ENCODE results near the gene NEDD4.
A peak's percentile ranks its signal among the peaks of the same experiment; 100 is the strongest.
"Not testable (repeated sequence)": the region's sequence is repeated elsewhere in the genome, so short reads cannot be mapped to it uniquely, and the experiment has no call there.

The NEDD4 gene

DNA sequence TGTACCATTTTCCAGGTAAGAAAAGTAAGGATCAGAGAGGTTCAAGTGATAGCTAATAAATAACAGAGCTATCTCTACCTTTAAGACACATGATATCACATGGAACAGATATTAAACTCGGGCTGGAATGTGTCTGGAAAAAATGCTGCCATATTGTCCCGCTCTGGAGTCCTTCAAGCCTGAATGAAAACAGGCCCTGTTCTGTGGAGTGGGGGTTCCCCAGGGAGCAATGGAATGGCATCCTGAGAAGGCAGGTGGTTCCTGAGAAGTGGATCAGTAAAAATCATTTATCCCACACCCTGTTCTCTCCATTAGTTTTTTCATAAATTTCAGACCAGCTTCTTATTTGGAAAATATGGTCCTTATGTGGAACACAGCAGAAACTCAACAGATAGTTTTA lies 193.2 kb downstream of the NEDD4 start:
- no peak for DNase-seq
- intact Hi-C loops (cut with DNase I), result no loop called here

GRCh38 chr15:55799291-55800212 lies 193.9 kb downstream of the NEDD4 start:
- DNase-seq, result peak in 19 of 42 donors; percentile 7 to 52 (median 21)
- intact Hi-C loops (cut with DNase I), result no loop called here

GRCh38 chr15:55796321-55796965 lies 197.0 kb downstream of the NEDD4 start:
- DNase-seq, result no peak
- intact Hi-C loops (cut with DNase I), result no loop called here

- intact Hi-C loops (cut with DNase I), result no loop called here
These were observed 198.4 kb downstream of the NEDD4 start for GRCh38 chr15:55795031-55795430.

DNA sequence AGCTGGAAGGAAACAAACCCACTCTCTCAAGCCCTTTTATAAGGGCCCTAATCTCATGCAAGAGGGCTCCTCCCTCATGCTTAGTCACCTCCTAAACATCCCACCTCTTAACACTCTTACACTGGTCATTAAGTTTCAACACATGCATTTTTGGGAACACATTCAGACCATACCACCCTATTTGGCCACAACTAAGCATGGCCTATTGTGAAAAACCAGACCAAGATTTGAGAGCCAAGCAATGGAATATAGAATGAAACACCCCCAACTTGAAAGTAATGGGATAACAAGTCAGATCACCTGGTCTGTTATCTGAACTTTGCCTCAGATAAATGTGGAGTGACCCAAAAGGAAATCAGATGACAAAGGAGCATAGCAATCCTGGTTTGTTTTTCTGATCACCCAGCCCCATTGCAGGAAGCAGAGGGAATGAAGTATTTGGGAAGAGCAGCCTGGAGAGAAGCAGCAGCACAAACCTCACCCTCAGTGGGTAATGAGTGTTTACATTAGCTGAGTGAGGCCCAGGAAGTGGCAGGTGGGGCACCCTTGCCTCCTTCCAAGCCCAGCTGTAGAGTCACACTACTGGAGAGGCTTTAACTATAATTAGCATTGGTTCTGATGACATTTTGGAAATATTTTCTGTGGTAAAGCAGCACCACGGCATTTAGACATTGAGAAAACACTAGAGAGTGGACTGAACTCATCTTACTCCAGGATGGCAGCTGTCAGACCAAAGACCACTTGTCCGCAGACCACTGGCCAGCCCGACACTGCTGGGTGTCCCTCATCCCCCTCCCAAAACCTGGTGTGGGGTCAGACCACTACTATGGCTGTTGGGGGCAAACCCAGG lies 201.6 kb downstream of the NEDD4 start:
- intact Hi-C loops (cut with DNase I), result no loop called here
- no peak for DNase-seq

More at GRCh38 chr15:55795031-55795430, 198.4 kb downstream of the NEDD4 start:
- no peak for DNase-seq

GRCh38 chr15:55789066-55789660 lies 204.2 kb downstream of the NEDD4 start:
- intact Hi-C loops (cut with DNase I), result no loop called here
- peak in 14 of 42 donors; percentile 5 to 71 (median 24) for DNase-seq

- intact Hi-C loops (cut with DNase I), result no loop called here
- no peak for DNase-seq
These were observed 207.1 kb downstream of the NEDD4 start for GRCh38 chr15:55786341-55786740.

DNA sequence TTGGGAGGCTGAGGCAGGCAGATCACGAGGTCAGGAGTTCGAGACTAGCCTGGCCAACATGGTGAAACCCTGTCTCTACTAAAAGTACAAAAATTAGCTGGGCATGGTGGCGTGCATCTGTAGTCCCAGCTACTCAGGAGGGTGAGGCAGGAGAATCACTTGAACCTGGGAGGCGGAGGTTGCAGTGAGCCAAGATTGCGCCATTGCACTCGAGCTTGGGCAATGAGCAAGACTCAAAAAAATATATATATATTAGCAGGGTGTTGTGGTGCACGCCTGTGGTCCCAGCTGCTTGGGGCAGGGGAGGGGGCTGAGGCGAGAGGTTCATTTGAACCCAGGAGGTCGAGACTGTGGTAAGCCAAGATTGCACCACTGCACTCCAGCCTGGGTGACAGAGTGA lies 207.8 kb downstream of the NEDD4 start:
- DNase-seq; intact Hi-C loops (cut with DNase I): not testable (repeated sequence)

- intact Hi-C loops (cut with DNase I), result no loop called here
- DNase-seq, result no peak
These were observed 209.1 kb downstream of the NEDD4 start for GRCh38 chr15:55784286-55784685.

- no peak for DNase-seq
- intact Hi-C loops (cut with DNase I), result no loop called here
These were observed 210.5 kb downstream of the NEDD4 start for GRCh38 chr15:55782901-55783300.

DNA sequence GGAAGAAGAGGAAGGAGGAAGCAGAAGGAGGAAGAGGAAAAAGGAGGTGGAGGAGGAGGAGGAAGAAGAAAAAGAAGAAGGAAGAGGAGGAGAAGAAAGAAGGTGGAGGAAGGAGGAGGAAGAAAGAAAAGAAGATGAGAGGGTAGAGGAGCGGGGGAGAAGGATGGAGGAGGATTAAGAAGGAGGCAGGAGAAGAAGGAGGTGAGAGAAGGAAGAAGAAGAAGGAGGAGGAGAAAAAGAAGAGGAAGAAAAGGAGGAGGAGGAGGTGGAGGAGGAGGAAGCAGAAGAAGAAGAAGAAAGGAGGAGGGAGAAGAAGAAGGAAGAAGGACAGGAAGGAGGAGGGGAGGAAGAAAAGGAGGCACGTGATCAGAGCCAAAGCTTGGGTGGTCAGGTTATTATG lies 213.1 kb downstream of the NEDD4 start:
- intact Hi-C loops (cut with DNase I), result no loop called here
- DNase-seq, result no peak

DNA sequence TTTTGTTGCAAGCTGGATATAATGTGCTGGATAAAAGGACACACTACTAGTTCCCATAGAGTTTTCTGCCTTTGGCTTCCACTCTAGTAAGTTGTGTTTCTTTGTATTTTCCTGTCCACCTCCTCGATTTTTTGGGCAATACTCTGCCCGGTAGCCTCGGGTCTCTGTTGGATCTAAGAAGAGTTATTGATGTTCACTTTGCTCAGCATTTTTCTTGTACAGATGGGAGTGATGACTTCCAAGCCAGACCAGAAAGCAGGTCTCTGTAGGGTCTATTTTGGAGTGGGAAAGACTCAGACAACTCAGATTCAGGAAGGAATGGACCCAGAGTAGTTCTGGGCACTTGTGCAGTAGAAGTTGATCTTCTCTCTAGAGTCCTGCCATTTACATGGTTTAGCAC lies 214.5 kb downstream of the NEDD4 start:
- DNase-seq, result no peak
- intact Hi-C loops (cut with DNase I), result no loop called here

Measured in head of caudate nucleus (tissue), 42 donors.